Uterus (tissue), 4 donors: ENCODE data around the gene SLC52A3. TPM values are rescaled to one million over a fixed set of nuclear protein-coding genes. Genes with fewer than 3 reads are reported as not detected.

Experiments
- DNase-seq, 2 donors: peaks; one replicate each; pipeline ENCODE4 v3.0.0-alpha.2; 2019 to 2020
- H3K27ac ChIP-seq, 2 donors: fragments of 200-600 bp; sonication (generic); 1 replicate in 1 of 2; 2 replicates in 1 of 2; pipeline ENCODE4 v1.5.1; 2016 to 2018
- H3K27me3 ChIP-seq, 2 donors: fragments of 200-600 bp; sonication (generic); one replicate each; pipeline ENCODE4 v1.5.1; 2018 to 2019; ENCODE audit warnings: control low read depth in 1 of 2
- H3K36me3 ChIP-seq, 2 donors: fragments of 200-600 bp; sonication (generic); one replicate each; pipeline ENCODE4 v1.5.1; 2019; ENCODE audit warnings: control low read depth in 1 of 2
- H3K4me1 ChIP-seq, 2 donors: fragments of 200-600 bp; sonication (generic); one replicate each; pipeline ENCODE4 v1.5.1; 2018 to 2019; ENCODE audit warnings: control low read depth in 1 of 2
- H3K4me3 ChIP-seq, 2 donors: fragments of 200-600 bp; sonication (generic); 1 replicate in 1 of 2; 2 replicates in 1 of 2; pipeline ENCODE4 v1.5.1; 2018 to 2019; ENCODE audit warnings: mild to moderate bottlenecking in 1 of 2
- H3K9me3 ChIP-seq, 2 donors: fragments of 200-600 bp; sonication (generic); one replicate each; pipeline ENCODE4 v1.5.1; 2019; ENCODE audit warnings: control low read depth in 1 of 2
- POLR2A ChIP-seq, 2 donors: fragments of 450-650 bp; IDR thresholded peaks; one replicate each; pipeline ENCODE4 v1.6.1; 2016; ENCODE audit warnings: antibody characterized with exemption in 2 of 2, mild to moderate bottlenecking in 1 of 2, moderate library complexity in 1 of 2
- intact Hi-C: fragments of 100-400 bp; cut with DNase I; formaldehyde crosslinking; loops from one replicate; pipeline ENCODE4 v1.15.1; 2023; ENCODE audit warnings: low total_unique reads
- total RNA-seq, 4 donors: library from RNA; depleted of rRNA in 3 of 4; stranded (reverse); fragments of >200 nt in 3 of 4; gene quantifications; one replicate each; pipeline versions ENCODE4 v1.1.0 to v1.2.4, GENCODE V29; 2014 to 2023
- TF ChIP-seq, protein P1 (sequence below), 4 experiments: fragments of 200-600 bp in 2 of 4; fragments of 450-650 bp in 2 of 4; sonication (generic) in 2 of 4; IDR thresholded peaks; one replicate each; pipeline ENCODE4 v1.5.1; 2016 to 2019; ENCODE audit warnings: antibody characterized with exemption in 4 of 4, mild to moderate bottlenecking in 2 of 4, moderate library complexity in 1 of 4
- donor health status: DM: yes; HTN: yes; CAD: no.

Gene SLC52A3
- total RNA-seq, 4 donors from 2014 or later, result 0.83 to 8.7 (median 1.5) TPM

DNA sequence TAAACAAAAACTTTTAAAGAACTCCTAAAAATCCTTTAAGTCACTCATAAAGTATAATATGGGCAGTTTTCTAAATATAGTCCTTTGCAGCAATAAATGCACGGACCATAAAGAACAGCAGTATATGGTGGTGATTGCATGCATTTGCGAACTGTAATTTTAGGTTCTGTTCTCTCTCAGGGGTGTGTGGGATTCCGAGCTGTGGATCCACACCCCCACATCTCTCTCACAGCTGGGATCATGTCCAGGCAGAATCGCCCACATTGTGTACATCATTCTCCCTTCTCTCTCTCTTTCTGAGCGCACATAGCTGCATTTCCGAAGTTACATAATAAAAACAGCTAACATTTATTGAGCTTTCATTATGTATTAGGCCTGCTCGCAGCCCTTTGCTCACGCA is 28.6 kb downstream of the SLC52A3 start:
- TF ChIP-seq, protein P1, sequence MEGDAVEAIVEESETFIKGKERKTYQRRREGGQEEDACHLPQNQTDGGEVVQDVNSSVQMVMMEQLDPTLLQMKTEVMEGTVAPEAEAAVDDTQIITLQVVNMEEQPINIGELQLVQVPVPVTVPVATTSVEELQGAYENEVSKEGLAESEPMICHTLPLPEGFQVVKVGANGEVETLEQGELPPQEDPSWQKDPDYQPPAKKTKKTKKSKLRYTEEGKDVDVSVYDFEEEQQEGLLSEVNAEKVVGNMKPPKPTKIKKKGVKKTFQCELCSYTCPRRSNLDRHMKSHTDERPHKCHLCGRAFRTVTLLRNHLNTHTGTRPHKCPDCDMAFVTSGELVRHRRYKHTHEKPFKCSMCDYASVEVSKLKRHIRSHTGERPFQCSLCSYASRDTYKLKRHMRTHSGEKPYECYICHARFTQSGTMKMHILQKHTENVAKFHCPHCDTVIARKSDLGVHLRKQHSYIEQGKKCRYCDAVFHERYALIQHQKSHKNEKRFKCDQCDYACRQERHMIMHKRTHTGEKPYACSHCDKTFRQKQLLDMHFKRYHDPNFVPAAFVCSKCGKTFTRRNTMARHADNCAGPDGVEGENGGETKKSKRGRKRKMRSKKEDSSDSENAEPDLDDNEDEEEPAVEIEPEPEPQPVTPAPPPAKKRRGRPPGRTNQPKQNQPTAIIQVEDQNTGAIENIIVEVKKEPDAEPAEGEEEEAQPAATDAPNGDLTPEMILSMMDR (IDR thresholded peaks at IDR 0.05), result no peak
- TF ChIP-seq POLR2A (IDR thresholded peaks at IDR 0.05), result no peak
- no peaks in the 10 kb centered on the region for H3K4me1 ChIP-seq
- H3K9me3 ChIP-seq, result no peaks in the 10 kb centered on the region
- intact Hi-C loops, result loop anchor here (10.0 kb wide), 1 partner anchor 385 kb away; no protein-coding TSS in a partner anchor
- H3K27ac ChIP-seq, result no peak overlapping the region
- H3K27me3 ChIP-seq, result no peaks in the 10 kb centered on the region
- H3K4me3 ChIP-seq, result no peak overlapping the region
- no peak for DNase-seq
- no peaks in the 10 kb centered on the region for H3K36me3 ChIP-seq

DNA sequence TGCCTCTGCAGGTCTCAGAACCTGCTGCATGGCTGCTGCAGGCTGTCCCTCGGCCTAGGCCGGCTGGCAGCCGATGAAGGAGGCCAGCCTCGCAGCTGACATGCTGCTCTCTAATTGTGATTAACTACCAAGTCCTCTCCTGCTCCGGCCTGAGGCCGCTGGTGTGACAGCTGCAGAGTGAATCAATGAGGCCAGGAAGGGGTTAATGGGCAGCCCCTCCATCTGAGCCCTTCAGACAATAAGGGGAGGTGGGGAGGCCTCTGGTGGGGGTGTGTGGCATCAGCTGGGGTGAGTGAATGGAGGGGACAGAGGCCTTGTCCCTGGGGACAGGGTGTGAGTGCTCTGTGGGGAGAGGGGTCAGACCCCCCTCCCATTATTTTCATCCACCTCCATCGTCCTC is 34.4 kb downstream of the SLC52A3 start:
- intact Hi-C loops, result loop anchor here (10.0 kb wide), 1 partner anchor 379 kb away; no protein-coding TSS in a partner anchor
- no peak for DNase-seq
- no peak overlapping the region for H3K4me3 ChIP-seq
- no peaks in the 10 kb centered on the region for H3K4me1 ChIP-seq
- H3K27ac ChIP-seq, result no peak overlapping the region
- H3K9me3 ChIP-seq, result no peaks in the 10 kb centered on the region
- no peaks in the 10 kb centered on the region for H3K36me3 ChIP-seq
- TF ChIP-seq POLR2A (IDR thresholded peaks at IDR 0.05), result no peak
- TF ChIP-seq, protein P1 (IDR thresholded peaks at IDR 0.05), result no peak
- H3K27me3 ChIP-seq, result no peaks in the 10 kb centered on the region

DNA sequence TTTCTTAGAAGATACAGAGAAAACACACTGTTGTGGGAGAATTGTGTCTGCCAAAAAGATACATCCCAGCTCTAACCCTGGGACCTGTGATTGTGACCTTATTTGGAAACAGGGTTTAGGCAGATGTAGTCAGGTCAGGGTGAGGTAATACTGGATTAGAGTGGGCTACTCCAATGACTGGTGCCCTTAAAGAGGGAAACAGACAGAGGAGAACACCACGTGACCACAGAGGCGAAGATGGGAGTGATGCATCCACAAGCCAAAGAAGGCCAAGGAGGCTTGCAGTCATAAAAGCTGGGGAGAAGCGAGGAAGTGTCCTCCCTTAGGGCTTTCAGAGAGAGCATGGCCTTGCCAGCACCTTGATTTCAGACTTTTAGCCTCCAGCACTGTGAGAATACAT is 35.6 kb downstream of the SLC52A3 start:
- Histone ChIP-seq H3K9me3 (no peaks in the 10 kb centered on the region), H3K36me3 (no peaks in the 10 kb centered on the region), H3K4me1 (peaks cover 0 to 8% of the 10 kb centered on the region in 2 donors), H3K4me3 (no peak overlapping the region), H3K27ac (no peak overlapping the region), H3K27me3 (peaks cover 0 to 5% of the 10 kb centered on the region in 2 donors)
- intact Hi-C loops, result loop anchor here (10.0 kb wide), 1 partner anchor 378 kb away; no protein-coding TSS in a partner anchor
- TF ChIP-seq POLR2A (IDR thresholded peaks at IDR 0.05), result no peak
- TF ChIP-seq, protein P1 (IDR thresholded peaks at IDR 0.05), result no peak
- no peak for DNase-seq

DNA sequence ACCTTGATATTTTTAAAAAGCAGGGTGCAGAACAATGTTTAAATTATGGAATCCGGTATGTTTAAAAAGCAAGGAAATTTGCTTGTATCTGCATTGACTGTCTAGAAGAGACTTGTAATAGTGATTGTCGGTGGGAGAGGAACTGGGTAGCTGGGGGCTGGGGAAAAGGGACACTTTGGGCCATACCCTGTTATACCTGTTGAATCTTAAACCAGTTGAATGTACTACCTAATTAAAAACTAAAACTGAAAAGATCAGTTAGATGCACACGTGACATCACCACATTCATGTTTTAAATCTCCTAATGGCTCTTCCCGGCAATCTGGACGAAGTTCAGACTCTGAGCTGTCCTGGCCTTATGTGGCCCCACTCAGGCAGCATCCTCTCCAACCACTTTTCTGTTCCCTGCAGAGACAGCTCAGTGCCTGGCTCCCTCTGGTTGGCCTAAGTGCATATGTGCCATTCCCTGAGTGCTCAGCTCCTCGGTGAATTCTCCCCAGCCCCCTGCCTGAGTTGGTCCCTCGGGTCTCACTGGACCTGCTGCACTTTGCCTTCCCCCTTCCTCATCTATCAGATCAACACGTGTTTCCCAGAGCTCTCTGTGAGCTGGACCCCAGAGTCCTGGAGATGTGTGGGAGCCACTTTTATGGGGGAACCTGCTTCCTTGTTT is 36.3 kb downstream of the SLC52A3 start:
- peaks cover 0 to 8% of the 10 kb centered on the region in 2 donors for H3K4me1 ChIP-seq
- TF ChIP-seq, protein P1 (IDR thresholded peaks at IDR 0.05), result no peak
- no peak for TF ChIP-seq POLR2A (IDR thresholded peaks at IDR 0.05)
- intact Hi-C loops, result loop anchor here (10.0 kb wide), 1 partner anchor 377 kb away; no protein-coding TSS in a partner anchor
- no peak overlapping the region for H3K4me3 ChIP-seq
- H3K27ac ChIP-seq, result no peak overlapping the region
- peaks cover 0 to 5% of the 10 kb centered on the region in 2 donors for H3K27me3 ChIP-seq
- no peak for DNase-seq
- H3K36me3 ChIP-seq, result no peaks in the 10 kb centered on the region
- H3K9me3 ChIP-seq, result no peaks in the 10 kb centered on the region

DNA sequence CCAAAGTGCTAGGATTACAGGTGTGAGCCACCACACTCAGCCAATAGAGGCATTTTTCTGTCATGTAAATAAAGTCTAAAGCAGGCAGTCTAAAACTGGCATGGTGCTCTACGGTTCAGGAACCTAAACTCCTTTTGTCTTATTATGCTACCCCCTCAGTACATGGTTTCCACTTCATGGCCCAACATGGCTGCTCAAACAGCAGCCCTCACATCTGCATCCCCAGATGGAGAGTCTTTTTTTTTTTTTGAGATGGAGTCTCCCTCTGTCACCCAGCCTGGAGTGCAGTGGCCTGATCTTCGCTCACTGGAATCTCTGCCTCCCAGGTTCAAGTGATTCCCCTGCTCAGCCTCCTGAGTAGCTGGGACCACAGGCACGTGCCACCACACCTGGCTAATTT is 38.3 kb downstream of the SLC52A3 start:
- Histone ChIP-seq H3K27me3 (peaks cover 0 to 5% of the 10 kb centered on the region in 2 donors), H3K4me1 (peaks cover 0 to 8% of the 10 kb centered on the region in 2 donors), H3K4me3 (no peak overlapping the region), H3K27ac (no peak overlapping the region), H3K9me3 (no peaks in the 10 kb centered on the region), H3K36me3 (no peaks in the 10 kb centered on the region)
- no peak for TF ChIP-seq POLR2A (IDR thresholded peaks at IDR 0.05)
- TF ChIP-seq, protein P1 (IDR thresholded peaks at IDR 0.05), result no peak
- DNase-seq, result no peak
- intact Hi-C loops, result loop anchor here (10.0 kb wide), 1 partner anchor 375 kb away; no protein-coding TSS in a partner anchor
